ENCODE measurements around the gene ODAD3. TPM values are rescaled to one million over a fixed set of nuclear protein-coding genes. Genes with fewer than 3 reads are reported as not detected.

Gene ODAD3
- total and polyA plus RNA-seq, 2 of the 13 experiments (the other 11 are each of a cell fraction or from before 2014, with no cell fraction given) = 0.04 to 0.08 TPM

DNA sequence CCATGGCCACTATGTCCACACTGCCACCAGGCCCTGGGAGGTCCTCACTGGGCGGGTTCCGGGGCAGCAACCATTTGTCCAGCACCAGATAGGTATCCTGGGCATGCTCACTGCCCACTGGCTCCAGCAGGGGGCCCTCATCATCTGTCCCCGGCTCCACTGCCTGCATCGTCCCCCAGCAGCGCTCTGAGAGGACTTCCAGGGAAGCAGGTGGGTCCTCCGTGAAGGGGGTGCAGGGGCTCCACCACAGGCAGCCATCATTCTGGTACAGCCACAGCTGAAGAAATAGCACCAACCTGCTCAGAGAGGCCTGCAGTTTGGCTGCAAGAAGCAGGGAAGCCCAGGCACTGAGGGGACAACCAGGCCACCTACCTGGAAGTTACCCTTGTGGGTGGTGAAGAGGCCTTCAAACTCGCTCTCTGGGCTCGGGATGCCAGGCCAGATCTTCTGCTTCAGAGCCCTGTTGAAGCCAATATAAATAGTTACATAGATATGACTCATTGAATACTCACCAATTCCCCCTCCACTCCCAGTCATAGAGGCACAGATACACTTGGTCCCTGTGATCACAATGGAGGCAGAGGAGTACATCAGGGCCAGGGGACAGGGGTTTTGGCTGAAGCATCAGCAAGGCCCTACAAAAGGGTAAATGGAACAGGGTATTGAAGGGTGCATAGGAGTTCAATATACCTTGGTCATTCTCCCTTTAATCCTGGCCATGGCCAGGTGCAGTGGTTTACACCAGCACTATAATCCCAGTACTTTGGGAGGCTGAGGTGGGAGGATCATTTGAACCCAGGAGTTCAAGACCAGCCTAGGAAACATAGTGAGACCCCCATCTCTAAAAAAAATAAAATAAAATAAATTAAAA lies 56.4 kb downstream of the ODAD3 start (continued):
- TF ChIP-seq, protein P1, sequence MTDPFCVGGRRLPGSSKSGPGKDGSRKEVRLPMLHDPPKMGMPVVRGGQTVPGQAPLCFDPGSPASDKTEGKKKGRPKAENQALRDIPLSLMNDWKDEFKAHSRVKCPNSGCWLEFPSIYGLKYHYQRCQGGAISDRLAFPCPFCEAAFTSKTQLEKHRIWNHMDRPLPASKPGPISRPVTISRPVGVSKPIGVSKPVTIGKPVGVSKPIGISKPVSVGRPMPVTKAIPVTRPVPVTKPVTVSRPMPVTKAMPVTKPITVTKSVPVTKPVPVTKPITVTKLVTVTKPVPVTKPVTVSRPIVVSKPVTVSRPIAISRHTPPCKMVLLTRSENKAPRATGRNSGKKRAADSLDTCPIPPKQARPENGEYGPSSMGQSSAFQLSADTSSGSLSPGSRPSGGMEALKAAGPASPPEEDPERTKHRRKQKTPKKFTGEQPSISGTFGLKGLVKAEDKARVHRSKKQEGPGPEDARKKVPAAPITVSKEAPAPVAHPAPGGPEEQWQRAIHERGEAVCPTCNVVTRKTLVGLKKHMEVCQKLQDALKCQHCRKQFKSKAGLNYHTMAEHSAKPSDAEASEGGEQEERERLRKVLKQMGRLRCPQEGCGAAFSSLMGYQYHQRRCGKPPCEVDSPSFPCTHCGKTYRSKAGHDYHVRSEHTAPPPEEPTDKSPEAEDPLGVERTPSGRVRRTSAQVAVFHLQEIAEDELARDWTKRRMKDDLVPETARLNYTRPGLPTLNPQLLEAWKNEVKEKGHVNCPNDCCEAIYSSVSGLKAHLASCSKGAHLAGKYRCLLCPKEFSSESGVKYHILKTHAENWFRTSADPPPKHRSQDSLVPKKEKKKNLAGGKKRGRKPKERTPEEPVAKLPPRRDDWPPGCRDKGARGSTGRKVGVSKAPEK (CRISPR knock-in tag; IDR thresholded peaks at IDR 0.05; ENCODE audit: borderline replicate concordance) = no peak
- TF ChIP-seq HNRNPLL (IDR thresholded peaks at IDR 0.05; ENCODE audit: low read depth, low read length, poor library complexity, severe bottlenecking) = peak; percentile 19
- no peak for TF ChIP-seq U2AF1 (optimal IDR thresholded peaks at IDR 0.05; ENCODE audit: low read depth, low read length)
- TF ChIP-seq SKI (IDR thresholded peaks at IDR 0.05; ENCODE audit: partially characterized antibody) = no peak
- no peak for TF ChIP-seq ZNF776 (CRISPR knock-in tag; IDR thresholded peaks at IDR 0.05)
- no peak for TF ChIP-seq USF2 (IDR thresholded peaks at IDR 0.05; ENCODE audit: low read depth, low read length)
- TF ChIP-seq USF2 (CRISPR knock-in tag; IDR thresholded peaks at IDR 0.05; ENCODE audit: borderline replicate concordance) = no peak
- no peak for TF ChIP-seq NFYB (CRISPR knock-in tag; IDR thresholded peaks at IDR 0.05)
- no peak for TF ChIP-seq ZNF558 (CRISPR knock-in tag; IDR thresholded peaks at IDR 0.05; ENCODE audit: borderline replicate concordance)
- TF ChIP-seq SAFB2 (CRISPR knock-in tag; IDR thresholded peaks at IDR 0.05; ENCODE audit: borderline replicate concordance, low read depth) = no peak
- TF ChIP-seq, protein P2, sequence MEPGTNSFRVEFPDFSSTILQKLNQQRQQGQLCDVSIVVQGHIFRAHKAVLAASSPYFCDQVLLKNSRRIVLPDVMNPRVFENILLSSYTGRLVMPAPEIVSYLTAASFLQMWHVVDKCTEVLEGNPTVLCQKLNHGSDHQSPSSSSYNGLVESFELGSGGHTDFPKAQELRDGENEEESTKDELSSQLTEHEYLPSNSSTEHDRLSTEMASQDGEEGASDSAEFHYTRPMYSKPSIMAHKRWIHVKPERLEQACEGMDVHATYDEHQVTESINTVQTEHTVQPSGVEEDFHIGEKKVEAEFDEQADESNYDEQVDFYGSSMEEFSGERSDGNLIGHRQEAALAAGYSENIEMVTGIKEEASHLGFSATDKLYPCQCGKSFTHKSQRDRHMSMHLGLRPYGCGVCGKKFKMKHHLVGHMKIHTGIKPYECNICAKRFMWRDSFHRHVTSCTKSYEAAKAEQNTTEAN (CRISPR knock-in tag; conservative IDR thresholded peaks at IDR 0.05) = no peak
- TF ChIP-seq ZNF235 (CRISPR knock-in tag; IDR thresholded peaks at IDR 0.05; ENCODE audit: borderline replicate concordance) = no peak
- TF ChIP-seq, protein P3, sequence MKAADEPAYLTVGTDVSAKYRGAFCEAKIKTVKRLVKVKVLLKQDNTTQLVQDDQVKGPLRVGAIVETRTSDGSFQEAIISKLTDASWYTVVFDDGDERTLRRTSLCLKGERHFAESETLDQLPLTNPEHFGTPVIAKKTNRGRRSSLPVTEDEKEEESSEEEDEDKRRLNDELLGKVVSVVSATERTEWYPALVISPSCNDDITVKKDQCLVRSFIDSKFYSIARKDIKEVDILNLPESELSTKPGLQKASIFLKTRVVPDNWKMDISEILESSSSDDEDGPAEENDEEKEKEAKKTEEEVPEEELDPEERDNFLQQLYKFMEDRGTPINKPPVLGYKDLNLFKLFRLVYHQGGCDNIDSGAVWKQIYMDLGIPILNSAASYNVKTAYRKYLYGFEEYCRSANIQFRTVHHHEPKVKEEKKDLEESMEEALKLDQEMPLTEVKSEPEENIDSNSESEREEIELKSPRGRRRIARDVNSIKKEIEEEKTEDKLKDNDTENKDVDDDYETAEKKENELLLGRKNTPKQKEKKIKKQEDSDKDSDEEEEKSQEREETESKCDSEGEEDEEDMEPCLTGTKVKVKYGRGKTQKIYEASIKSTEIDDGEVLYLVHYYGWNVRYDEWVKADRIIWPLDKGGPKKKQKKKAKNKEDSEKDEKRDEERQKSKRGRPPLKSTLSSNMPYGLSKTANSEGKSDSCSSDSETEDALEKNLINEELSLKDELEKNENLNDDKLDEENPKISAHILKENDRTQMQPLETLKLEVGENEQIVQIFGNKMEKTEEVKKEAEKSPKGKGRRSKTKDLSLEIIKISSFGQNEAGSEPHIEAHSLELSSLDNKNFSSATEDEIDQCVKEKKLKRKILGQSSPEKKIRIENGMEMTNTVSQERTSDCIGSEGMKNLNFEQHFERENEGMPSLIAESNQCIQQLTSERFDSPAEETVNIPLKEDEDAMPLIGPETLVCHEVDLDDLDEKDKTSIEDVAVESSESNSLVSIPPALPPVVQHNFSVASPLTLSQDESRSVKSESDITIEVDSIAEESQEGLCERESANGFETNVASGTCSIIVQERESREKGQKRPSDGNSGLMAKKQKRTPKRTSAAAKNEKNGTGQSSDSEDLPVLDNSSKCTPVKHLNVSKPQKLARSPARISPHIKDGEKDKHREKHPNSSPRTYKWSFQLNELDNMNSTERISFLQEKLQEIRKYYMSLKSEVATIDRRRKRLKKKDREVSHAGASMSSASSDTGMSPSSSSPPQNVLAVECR (CRISPR knock-in tag; IDR thresholded peaks at IDR 0.05; ENCODE audit: borderline replicate concordance) = peak; percentile 32; the same call in 1 of the 2 replicates
- TF ChIP-seq MIER3 (CRISPR knock-in tag; IDR thresholded peaks at IDR 0.05; ENCODE audit: borderline replicate concordance) = no peak
- TF ChIP-seq MXD4 (CRISPR knock-in tag; IDR thresholded peaks at IDR 0.05) = no peak
- TF ChIP-seq BHLHE40 (IDR thresholded peaks at IDR 0.05; ENCODE audit: low read length) = no peak
- no peak for TF ChIP-seq ZNF24 (IDR thresholded peaks at IDR 0.05)
- TF ChIP-seq TAF15 (IDR thresholded peaks at IDR 0.05; ENCODE audit: low read depth, low read length, poor library complexity, severe bottlenecking) = no peak
